ENCODE results near the gene DPEP1.
"Not testable (repeated sequence)": the region's sequence is repeated elsewhere in the genome, so short reads cannot be mapped to it uniquely, and the experiment has no call there.

Gene DPEP1

DNA sequence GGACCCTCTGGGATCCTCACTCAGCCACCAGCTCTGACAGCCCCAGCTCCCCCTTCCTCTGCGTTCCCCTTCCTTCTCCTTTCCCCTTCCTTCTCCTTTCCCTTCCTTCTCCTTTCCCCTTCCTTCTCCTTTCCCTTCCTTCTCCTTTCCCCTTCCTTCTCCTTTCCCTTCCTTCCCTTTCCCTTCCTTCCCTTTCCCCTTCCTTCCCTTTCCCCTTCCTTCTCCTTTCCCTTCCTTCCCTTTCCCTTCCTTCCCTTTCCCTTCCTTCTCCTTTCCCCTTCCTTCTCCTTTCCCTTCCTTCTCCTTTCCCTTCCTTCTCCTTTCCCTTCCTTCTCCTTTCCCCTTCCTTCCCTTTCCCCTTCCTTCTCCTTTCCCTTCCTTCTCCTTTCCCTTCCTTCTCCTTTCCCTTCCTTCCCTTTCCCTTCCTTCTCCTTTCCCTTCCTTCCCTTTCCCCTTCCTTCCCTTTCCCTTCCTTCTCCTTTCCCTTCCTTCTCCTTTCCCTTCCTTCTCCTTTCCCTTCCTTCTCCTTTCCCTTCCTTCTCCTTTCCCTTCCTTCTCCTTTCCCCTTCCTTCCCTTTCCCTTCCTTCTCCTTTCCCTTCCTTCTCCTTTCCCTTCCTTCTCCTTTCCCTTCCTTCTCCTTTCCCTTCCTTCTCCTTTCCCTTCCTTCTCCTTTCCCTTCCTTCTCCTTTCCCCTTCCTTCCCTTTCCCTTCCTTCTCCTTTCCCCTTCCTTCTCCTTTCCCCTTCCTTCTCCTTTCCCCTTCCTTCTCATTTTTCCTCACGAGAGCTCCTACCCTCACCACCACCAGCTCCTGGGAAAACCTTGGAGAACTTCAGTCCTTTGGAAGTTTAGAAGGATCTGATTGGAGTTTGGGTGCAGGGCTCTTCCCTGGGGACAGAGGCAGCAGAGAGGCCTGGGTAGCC, 21.3 kb downstream of the DPEP1 start:
- H3K27ac ChIP-seq (ENCODE audit: low read depth in 2 of 2, low read length in 2 of 2); H3K9me3 ChIP-seq (ENCODE audit: control insufficient read depth in 2 of 2, low read length in 2 of 2); H3K9ac ChIP-seq (ENCODE audit: low read depth in 1 of 2, low read length in 2 of 2); H3K4me3 ChIP-seq (ENCODE audit: low read length in 2 of 2); H3K4me1 ChIP-seq (ENCODE audit: control insufficient read depth in 2 of 2, insufficient read depth in 2 of 2, low read length in 2 of 2); H3K36me3 ChIP-seq (ENCODE audit: control insufficient read depth in 2 of 2, insufficient read depth in 2 of 2, low read length in 2 of 2): not testable (repeated sequence)
- H3K27me3 ChIP-seq (ENCODE audit: control insufficient read depth in 2 of 2, insufficient read depth in 2 of 2, low read length in 2 of 2): peaks cover 4 to 41% of the 10 kb centered on the region in 2 donors

DNA sequence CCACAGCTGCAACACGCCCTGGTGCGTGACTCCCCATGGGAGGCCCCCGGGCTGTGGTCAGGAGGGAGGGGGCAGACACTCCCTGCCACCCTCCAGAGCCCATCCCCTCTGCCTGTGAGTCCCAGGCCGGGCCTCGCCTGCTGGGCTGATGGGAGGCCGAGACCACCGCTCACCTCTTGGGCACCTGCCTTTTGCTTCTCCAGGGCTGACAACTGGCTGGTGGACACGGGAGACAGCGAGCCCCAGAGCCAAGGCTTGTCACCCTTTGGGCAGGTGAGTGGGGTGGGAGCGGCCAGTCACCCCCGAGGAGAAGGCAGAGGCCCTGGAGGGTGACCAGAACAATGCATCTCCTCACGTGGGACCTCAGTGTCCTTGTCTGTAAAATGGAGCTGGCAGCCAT, 23.2 kb downstream of the DPEP1 start:
- Histone ChIP-seq H3K4me1 (ENCODE audit: control insufficient read depth in 2 of 2, insufficient read depth in 2 of 2, low read length in 2 of 2) (peaks cover 3 to 10% of the 10 kb centered on the region in 2 donors), H3K27me3 (ENCODE audit: control insufficient read depth in 2 of 2, insufficient read depth in 2 of 2, low read length in 2 of 2) (peaks cover 6 to 40% of the 10 kb centered on the region in 2 donors), H3K9ac (ENCODE audit: low read depth in 1 of 2, low read length in 2 of 2) (no peak overlapping the region), H3K27ac (ENCODE audit: low read depth in 2 of 2, low read length in 2 of 2) (no peak overlapping the region), H3K9me3 (ENCODE audit: control insufficient read depth in 2 of 2, low read length in 2 of 2) (no peaks in the 10 kb centered on the region), H3K36me3 (ENCODE audit: control insufficient read depth in 2 of 2, insufficient read depth in 2 of 2, low read length in 2 of 2) (no peaks in the 10 kb centered on the region), H3K4me3 (ENCODE audit: low read length in 2 of 2) (no peak overlapping the region)

GRCh38 chr16:89637379-89637778, 23.9 kb downstream of the DPEP1 start:
- Histone ChIP-seq H3K9ac (ENCODE audit: low read depth in 1 of 2, low read length in 2 of 2) (no peak overlapping the region), H3K27me3 (ENCODE audit: control insufficient read depth in 2 of 2, insufficient read depth in 2 of 2, low read length in 2 of 2) (peaks cover 6 to 36% of the 10 kb centered on the region in 2 donors), H3K9me3 (ENCODE audit: control insufficient read depth in 2 of 2, low read length in 2 of 2) (no peaks in the 10 kb centered on the region), H3K27ac (ENCODE audit: low read depth in 2 of 2, low read length in 2 of 2) (no peak overlapping the region), H3K4me3 (ENCODE audit: low read length in 2 of 2) (no peak overlapping the region), H3K4me1 (ENCODE audit: control insufficient read depth in 2 of 2, insufficient read depth in 2 of 2, low read length in 2 of 2) (peaks cover 2 to 8% of the 10 kb centered on the region in 2 donors), H3K36me3 (ENCODE audit: control insufficient read depth in 2 of 2, insufficient read depth in 2 of 2, low read length in 2 of 2) (no peaks in the 10 kb centered on the region)

DNA sequence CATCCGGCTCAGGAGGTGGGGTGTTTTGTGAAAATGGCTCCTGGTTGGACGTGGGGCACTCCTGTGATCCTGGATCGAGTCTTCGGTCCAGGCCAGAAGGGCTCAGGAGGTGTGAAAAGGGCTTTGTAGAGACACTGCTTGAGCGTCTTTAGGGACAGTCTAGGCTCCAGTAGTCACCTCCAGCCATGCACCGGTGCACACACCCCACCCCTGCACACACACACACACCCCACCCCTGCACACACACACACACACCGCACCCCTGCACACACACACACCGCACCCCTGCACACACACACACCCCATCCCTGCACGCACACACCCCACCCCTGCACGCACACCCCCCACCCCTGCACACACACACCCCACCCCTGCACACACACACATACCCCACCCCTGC, 25.0 kb downstream of the DPEP1 start:
- no peaks in the 10 kb centered on the region for H3K9me3 ChIP-seq (ENCODE audit: control insufficient read depth in 2 of 2, low read length in 2 of 2)
- no peaks in the 10 kb centered on the region for H3K4me1 ChIP-seq (ENCODE audit: control insufficient read depth in 2 of 2, insufficient read depth in 2 of 2, low read length in 2 of 2)
- H3K9ac ChIP-seq (ENCODE audit: low read depth in 1 of 2, low read length in 2 of 2): no peak overlapping the region
- no peaks in the 10 kb centered on the region for H3K36me3 ChIP-seq (ENCODE audit: control insufficient read depth in 2 of 2, insufficient read depth in 2 of 2, low read length in 2 of 2)
- H3K27ac ChIP-seq (ENCODE audit: low read depth in 2 of 2, low read length in 2 of 2): no peak overlapping the region
- peaks cover 5 to 28% of the 10 kb centered on the region in 2 donors for H3K27me3 ChIP-seq (ENCODE audit: control insufficient read depth in 2 of 2, insufficient read depth in 2 of 2, low read length in 2 of 2)
- no peak overlapping the region for H3K4me3 ChIP-seq (ENCODE audit: low read length in 2 of 2)

- Histone ChIP-seq H3K9ac (ENCODE audit: low read depth in 1 of 2, low read length in 2 of 2) (no peak overlapping the region), H3K9me3 (ENCODE audit: control insufficient read depth in 2 of 2, low read length in 2 of 2) (no peaks in the 10 kb centered on the region), H3K27ac (ENCODE audit: low read depth in 2 of 2, low read length in 2 of 2) (no peak overlapping the region)
Observed at GRCh38 chr16:89639385-89639784, 25.9 kb downstream of the DPEP1 start.

GRCh38 chr16:89641458-89642119, 28.1 kb downstream of the DPEP1 start:
- H3K9me3 ChIP-seq (ENCODE audit: control insufficient read depth in 2 of 2, low read length in 2 of 2): no peaks in the 10 kb centered on the region
- H3K9ac ChIP-seq (ENCODE audit: low read depth in 1 of 2, low read length in 2 of 2): no peak overlapping the region
- H3K27me3 ChIP-seq (ENCODE audit: control insufficient read depth in 2 of 2, insufficient read depth in 2 of 2, low read length in 2 of 2): peaks cover 2 to 10% of the 10 kb centered on the region in 2 donors
- no peak overlapping the region for H3K27ac ChIP-seq (ENCODE audit: low read depth in 2 of 2, low read length in 2 of 2)
- no peak overlapping the region for H3K4me3 ChIP-seq (ENCODE audit: low read length in 2 of 2)
- H3K4me1 ChIP-seq (ENCODE audit: control insufficient read depth in 2 of 2, insufficient read depth in 2 of 2, low read length in 2 of 2): no peaks in the 10 kb centered on the region
- H3K36me3 ChIP-seq (ENCODE audit: control insufficient read depth in 2 of 2, insufficient read depth in 2 of 2, low read length in 2 of 2): peaks cover 15 to 17% of the 10 kb centered on the region in 2 donors

More at GRCh38 chr16:89639385-89639784, 25.9 kb downstream of the DPEP1 start:
- Histone ChIP-seq H3K27me3 (ENCODE audit: control insufficient read depth in 2 of 2, insufficient read depth in 2 of 2, low read length in 2 of 2) (peaks cover 2 to 24% of the 10 kb centered on the region in 2 donors), H3K4me1 (ENCODE audit: control insufficient read depth in 2 of 2, insufficient read depth in 2 of 2, low read length in 2 of 2) (no peaks in the 10 kb centered on the region), H3K36me3 (ENCODE audit: control insufficient read depth in 2 of 2, insufficient read depth in 2 of 2, low read length in 2 of 2) (no peaks in the 10 kb centered on the region), H3K4me3 (ENCODE audit: low read length in 2 of 2) (no peak overlapping the region)

DNA sequence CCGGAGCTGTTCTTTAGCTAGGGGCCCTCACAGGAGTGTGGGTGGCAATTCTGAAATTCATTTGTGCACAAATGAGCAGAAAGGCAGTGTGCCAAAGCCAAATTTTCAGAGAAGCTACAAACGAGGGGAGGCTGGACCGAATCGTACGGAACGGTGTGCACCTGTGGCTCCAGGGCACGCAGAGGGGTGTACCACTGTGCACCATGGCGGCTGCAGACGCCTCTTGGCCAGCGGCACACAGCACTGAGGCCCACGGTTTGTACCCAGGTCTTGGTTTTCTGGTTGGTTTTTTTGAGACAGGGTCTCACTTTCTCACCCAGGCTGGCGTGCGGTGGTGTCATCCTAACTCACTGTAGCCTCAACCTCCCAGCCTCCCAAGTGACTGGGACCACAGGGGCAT, 29.1 kb downstream of the DPEP1 start:
- no peak overlapping the region for H3K27ac ChIP-seq (ENCODE audit: low read depth in 2 of 2, low read length in 2 of 2)
- no peak overlapping the region for H3K4me3 ChIP-seq (ENCODE audit: low read length in 2 of 2)
- H3K9ac ChIP-seq (ENCODE audit: low read depth in 1 of 2, low read length in 2 of 2): no peak overlapping the region
- H3K27me3 ChIP-seq (ENCODE audit: control insufficient read depth in 2 of 2, insufficient read depth in 2 of 2, low read length in 2 of 2): peaks cover 2 to 4% of the 10 kb centered on the region in 2 donors
- H3K9me3 ChIP-seq (ENCODE audit: control insufficient read depth in 2 of 2, low read length in 2 of 2): no peaks in the 10 kb centered on the region
- peaks cover 20 to 23% of the 10 kb centered on the region in 2 donors for H3K36me3 ChIP-seq (ENCODE audit: control insufficient read depth in 2 of 2, insufficient read depth in 2 of 2, low read length in 2 of 2)
- no peaks in the 10 kb centered on the region for H3K4me1 ChIP-seq (ENCODE audit: control insufficient read depth in 2 of 2, insufficient read depth in 2 of 2, low read length in 2 of 2)

DNA sequence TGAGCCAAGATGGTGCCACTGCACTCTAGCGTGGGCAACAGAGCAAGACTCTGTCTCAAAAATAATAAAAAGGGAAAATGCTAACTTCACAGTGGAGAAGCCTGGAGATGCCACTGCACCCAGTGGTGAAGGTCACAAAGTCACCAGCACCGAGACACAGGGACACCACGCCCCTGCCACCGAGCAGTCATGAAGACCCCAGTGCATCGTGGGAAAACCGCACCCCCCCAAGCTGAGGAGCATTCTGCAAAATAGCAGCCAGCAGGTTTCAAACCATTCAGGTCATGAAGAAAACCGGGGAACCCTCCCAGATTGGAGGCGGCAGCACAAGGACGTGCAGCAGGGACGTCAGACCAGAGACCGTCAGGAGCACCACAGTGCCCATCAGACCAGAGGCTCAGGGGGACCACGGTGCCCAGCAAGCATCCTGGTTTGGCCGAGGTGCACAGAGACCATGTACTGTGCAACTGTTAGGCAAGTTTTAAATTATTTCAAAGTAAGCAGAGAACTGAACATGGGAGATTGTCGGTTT, 30.4 kb downstream of the DPEP1 start:
- Histone ChIP-seq H3K9ac (ENCODE audit: low read depth in 1 of 2, low read length in 2 of 2) (no peak overlapping the region), H3K36me3 (ENCODE audit: control insufficient read depth in 2 of 2, insufficient read depth in 2 of 2, low read length in 2 of 2) (peaks cover 20 to 26% of the 10 kb centered on the region in 2 donors), H3K4me3 (ENCODE audit: low read length in 2 of 2) (no peak overlapping the region), H3K27ac (ENCODE audit: low read depth in 2 of 2, low read length in 2 of 2) (no peak overlapping the region), H3K4me1 (ENCODE audit: control insufficient read depth in 2 of 2, insufficient read depth in 2 of 2, low read length in 2 of 2) (no peaks in the 10 kb centered on the region), H3K9me3 (ENCODE audit: control insufficient read depth in 2 of 2, low read length in 2 of 2) (no peaks in the 10 kb centered on the region), H3K27me3 (ENCODE audit: control insufficient read depth in 2 of 2, insufficient read depth in 2 of 2, low read length in 2 of 2) (peaks cover 0 to 2% of the 10 kb centered on the region in 2 donors)

- H3K36me3 ChIP-seq (ENCODE audit: control insufficient read depth in 2 of 2, insufficient read depth in 2 of 2, low read length in 2 of 2): peaks cover 25 to 29% of the 10 kb centered on the region in 2 donors
- H3K4me3 ChIP-seq (ENCODE audit: low read length in 2 of 2): no peak overlapping the region
- no peaks in the 10 kb centered on the region for H3K4me1 ChIP-seq (ENCODE audit: control insufficient read depth in 2 of 2, insufficient read depth in 2 of 2, low read length in 2 of 2)
- H3K9ac ChIP-seq (ENCODE audit: low read depth in 1 of 2, low read length in 2 of 2): no peak overlapping the region
- no peak overlapping the region for H3K27ac ChIP-seq (ENCODE audit: low read depth in 2 of 2, low read length in 2 of 2)
- H3K9me3 ChIP-seq (ENCODE audit: control insufficient read depth in 2 of 2, low read length in 2 of 2): no peaks in the 10 kb centered on the region
- H3K27me3 ChIP-seq (ENCODE audit: control insufficient read depth in 2 of 2, insufficient read depth in 2 of 2, low read length in 2 of 2): peaks cover 0 to 1% of the 10 kb centered on the region in 2 donors
Observed at GRCh38 chr16:89645122-89645521, 31.7 kb downstream of the DPEP1 start.

DNA sequence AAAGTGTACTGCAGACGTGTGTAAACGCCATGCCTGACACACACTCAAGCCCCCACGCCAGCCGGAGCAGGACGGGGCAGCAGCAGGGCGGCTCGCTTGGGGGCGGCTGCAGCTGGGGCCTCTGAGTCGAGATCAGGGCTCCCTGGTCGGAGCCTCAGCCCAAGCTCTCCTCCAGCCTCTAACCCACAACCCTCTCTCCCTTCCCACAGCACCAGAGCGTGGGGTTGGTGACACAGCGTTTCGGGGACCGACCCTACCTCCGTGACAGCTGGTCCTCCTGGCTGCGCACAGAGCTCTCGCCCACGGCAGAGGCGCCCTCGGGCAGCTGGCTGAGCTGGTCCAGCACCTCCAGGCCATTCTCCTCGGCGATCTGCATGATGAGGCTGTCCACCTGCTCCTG, 32.8 kb downstream of the DPEP1 start:
- H3K36me3 ChIP-seq (ENCODE audit: control insufficient read depth in 2 of 2, insufficient read depth in 2 of 2, low read length in 2 of 2): peaks cover 25 to 37% of the 10 kb centered on the region in 2 donors
- no peaks in the 10 kb centered on the region for H3K27me3 ChIP-seq (ENCODE audit: control insufficient read depth in 2 of 2, insufficient read depth in 2 of 2, low read length in 2 of 2)
- H3K4me3 ChIP-seq (ENCODE audit: low read length in 2 of 2): no peak overlapping the region
- no peak overlapping the region for H3K9ac ChIP-seq (ENCODE audit: low read depth in 1 of 2, low read length in 2 of 2)
- no peaks in the 10 kb centered on the region for H3K9me3 ChIP-seq (ENCODE audit: control insufficient read depth in 2 of 2, low read length in 2 of 2)
- H3K4me1 ChIP-seq (ENCODE audit: control insufficient read depth in 2 of 2, insufficient read depth in 2 of 2, low read length in 2 of 2): no peaks in the 10 kb centered on the region
- H3K27ac ChIP-seq (ENCODE audit: low read depth in 2 of 2, low read length in 2 of 2): no peak overlapping the region
